MCF 10A (cell line): ENCODE data around the gene DBNDD2. TPM values are rescaled to one million over a fixed set of nuclear protein-coding genes. Genes with fewer than 3 reads are reported as not detected.

ENCODE experiments used
- BruUV-seq: library from RNA; stranded (reverse); fragments of 400-500 nt; replicated peaks from 2 replicates; lab custom pipeline; 2021; lab: Mats Ljungman, UMichigan
- CTCF ChIA-PET: fragments of 300-600 bp; sonication (Branson Sonifier 250); formaldehyde crosslinking; extraction: SDS; loops from one replicate; lab custom pipeline; 2021; ENCODE audit warnings: antibody characterized with exemption, inconsistent platforms; lab: Yijun Ruan, JAX
- POLR2A ChIA-PET: fragments of 300-600, 350-650 bp; sonication (Branson Sonifier 250); formaldehyde crosslinking; extraction: SDS; loops from one replicate; lab custom pipeline; 2020; ENCODE audit warnings: antibody characterized with exemption, inconsistent platforms; lab: Yijun Ruan, JAX
- DNase-seq: peaks from one replicate; pipeline ENCODE4 v3.0.0-alpha.2; 2018; ENCODE audit not compliant: unreplicated experiment
- H3K27ac Mint-ChIP-seq: one replicate; pipeline ENCODE4 v1.8.0; 2022; ENCODE audit warnings: mild to moderate bottlenecking, low read depth, mixed read lengths; ENCODE audit not compliant: unreplicated experiment
- H3K27me3 Mint-ChIP-seq: one replicate; pipeline ENCODE4 v1.8.0; 2022; ENCODE audit warnings: mixed read lengths; ENCODE audit not compliant: insufficient read depth, unreplicated experiment
- H3K36me3 Mint-ChIP-seq: one replicate; pipeline ENCODE4 v1.8.0; 2022; ENCODE audit warnings: mild to moderate bottlenecking, moderate library complexity, mixed read lengths; ENCODE audit not compliant: insufficient read depth, unreplicated experiment
- H3K4me1 Mint-ChIP-seq: one replicate; pipeline ENCODE4 v1.8.0; 2022; ENCODE audit warnings: mixed read lengths; ENCODE audit not compliant: insufficient read depth, unreplicated experiment
- H3K4me3 Mint-ChIP-seq: one replicate; pipeline ENCODE4 v1.8.0; 2022; ENCODE audit warnings: mild to moderate bottlenecking, moderate library complexity, mixed read lengths; ENCODE audit not compliant: unreplicated experiment
- H3K9me3 Mint-ChIP-seq: one replicate; pipeline ENCODE4 v1.8.0; 2022; ENCODE audit warnings: mixed read lengths; ENCODE audit not compliant: unreplicated experiment
- CTCF ChIP-seq: fragments of 200-600 bp; IDR thresholded peaks from one replicate; pipeline ENCODE4 v1.8.0; 2022; ENCODE audit warnings: antibody characterized with exemption, mild to moderate bottlenecking; ENCODE audit not compliant: unreplicated experiment
- intact Hi-C: fragments of 100-400 bp; cut with micrococcal nuclease; formaldehyde crosslinking; loops from 2 replicates; pipeline ENCODE4 v1.14.1; 2022
- total RNA-seq: library from RNA; stranded (reverse); gene quantifications from 2 replicates; pipeline ENCODE4 v1.2.3, GENCODE V29; 2022

DBNDD2 gene
- total RNA-seq, 1 experiment from 2014 or later, result 9.1 TPM

- Mint-ChIP-seq H3K4me1 (no peaks in the 10 kb centered on the region), H3K27ac (no peak overlapping the region), H3K36me3 (no peaks in the 10 kb centered on the region), H3K27me3 (no peaks in the 10 kb centered on the region), H3K9me3 (no peaks in the 10 kb centered on the region), H3K4me3 (no peak overlapping the region)
- TF ChIP-seq CTCF, result no peak
- intact Hi-C loops, result loop anchor here (10.0 kb wide), 1 partner anchor 389 kb away; no protein-coding TSS in a partner anchor
- peak; percentile 10 for DNase-seq
- CTCF ChIA-PET, result interaction anchor here (0.6 to 0.9 kb wide), 2 partner anchors 70 to 1118 kb away, joined by 3 read pairs; no protein-coding TSS in a partner anchor
- no TSS peak for BruUV-seq
- POLR2A ChIA-PET, result no interaction called here
Measured at GRCh38 chr20:45433316-45433715, 25.2 kb downstream of the DBNDD2 start.

- no peak for DNase-seq
- CTCF ChIA-PET, result interaction anchor here (0.6 to 7.1 kb wide), 8 partner anchors 12 to 337 kb away, joined by 3 to 82 read pairs (median 4); no protein-coding TSS in a partner anchor
- no TSS peak for BruUV-seq
- H3K36me3 Mint-ChIP-seq, result no peaks in the 10 kb centered on the region
- no peak overlapping the region for H3K27ac Mint-ChIP-seq
- TF ChIP-seq CTCF, result no peak
- H3K4me1 Mint-ChIP-seq, result no peaks in the 10 kb centered on the region
- intact Hi-C loops, result loop anchor here (10.0 kb wide), 1 partner anchor 389 kb away; no protein-coding TSS in a partner anchor
- no peaks in the 10 kb centered on the region for H3K9me3 Mint-ChIP-seq
- H3K4me3 Mint-ChIP-seq, result no peak overlapping the region
- POLR2A ChIA-PET, result interaction anchor here (0.6 to 0.9 kb wide), 3 partner anchors 92 to 475 kb away, joined by 3 to 4 read pairs (median 3); no protein-coding TSS in a partner anchor
- H3K27me3 Mint-ChIP-seq, result no peaks in the 10 kb centered on the region
Measured at GRCh38 chr20:45433976-45434375, 25.9 kb downstream of the DBNDD2 start.

- Mint-ChIP-seq H3K9me3 (no peaks in the 10 kb centered on the region), H3K27me3 (no peaks in the 10 kb centered on the region), H3K4me1 (no peaks in the 10 kb centered on the region), H3K27ac (peak overlapping the region; percentile 57), H3K4me3 (peak overlapping the region; percentile 74), H3K36me3 (no peaks in the 10 kb centered on the region)
- intact Hi-C loops, result loop anchor here (1.0 to 10.0 kb wide), 5 partner anchors 63 to 392 kb away; partner anchors contain the start of gene SYS1
- ChIA-PET CTCF (interaction anchor here (0.5 to 7.1 kb wide), 70 partner anchors 7 to 1872 kb away, joined by 3 to 113 read pairs (median 5); partner anchors contain the start of genes DBNDD2, PIGT, RBPJL and SYS1), POLR2A (interaction anchor here (0.7 to 2.5 kb wide), 25 partner anchors 9 to 355 kb away, joined by 3 to 33 read pairs (median 5); partner anchors contain the start of genes DNTTIP1, PIGT, SYS1 and TP53TG5)
- BruUV-seq, result no TSS peak
- peak; percentile 82 for DNase-seq
- peak; percentile 95 for TF ChIP-seq CTCF
Measured at GRCh38 chr20:45436732-45437485, 28.8 kb downstream of the DBNDD2 start.

GRCh38 chr20:45440424-45440823, 32.3 kb downstream of the DBNDD2 start:
- no peak for TF ChIP-seq CTCF
- POLR2A ChIA-PET, result interaction anchor here (0.5 to 0.8 kb wide), 2 partner anchors 78 to 94 kb away, joined by 3 to 5 read pairs; partner anchors contain the start of gene SYS1
- H3K36me3 Mint-ChIP-seq, result no peaks in the 10 kb centered on the region
- no peak overlapping the region for H3K4me3 Mint-ChIP-seq
- no TSS peak for BruUV-seq
- CTCF ChIA-PET, result interaction anchor here (0.6 to 7.1 kb wide), 9 partner anchors 12 to 331 kb away, joined by 3 to 96 read pairs (median 6); partner anchors contain the start of gene SYS1
- DNase-seq, result no peak
- H3K9me3 Mint-ChIP-seq, result no peaks in the 10 kb centered on the region
- no peaks in the 10 kb centered on the region for H3K4me1 Mint-ChIP-seq
- intact Hi-C loops, result no loop called here
- peaks cover 19% of the 10 kb centered on the region for H3K27me3 Mint-ChIP-seq
- no peak overlapping the region for H3K27ac Mint-ChIP-seq
